Measurements from ENCODE around the gene PEX13. TPM values are rescaled to one million over a fixed set of nuclear protein-coding genes. Genes with fewer than 3 reads are reported as not detected.

Gene PEX13
- total RNA-seq, 1 experiment from 2014 or later: 32.0 TPM

GRCh38 chr2:61085883-61086282 is 68.4 kb downstream of the PEX13 start:
- Mint-ChIP-seq H3K27me3 (ENCODE audit: unreplicated experiment) (no peaks in the 10 kb centered on the region), H3K9me3 (ENCODE audit: low read depth, unreplicated experiment) (no peaks in the 10 kb centered on the region), H3K4me1 (ENCODE audit: low read depth, unreplicated experiment) (no peaks in the 10 kb centered on the region), H3K36me3 (ENCODE audit: insufficient read depth, unreplicated experiment) (peaks cover 4% of the 10 kb centered on the region), H3K27ac (ENCODE audit: unreplicated experiment) (no peak overlapping the region), H3K4me3 (ENCODE audit: low read depth, unreplicated experiment) (no peak overlapping the region)
- no TSS peak for BruUV-seq (replicated peaks)
- no peak for DNase-seq
- CTCF ChIA-PET: no interaction called here
- TF ChIP-seq, protein P1, sequence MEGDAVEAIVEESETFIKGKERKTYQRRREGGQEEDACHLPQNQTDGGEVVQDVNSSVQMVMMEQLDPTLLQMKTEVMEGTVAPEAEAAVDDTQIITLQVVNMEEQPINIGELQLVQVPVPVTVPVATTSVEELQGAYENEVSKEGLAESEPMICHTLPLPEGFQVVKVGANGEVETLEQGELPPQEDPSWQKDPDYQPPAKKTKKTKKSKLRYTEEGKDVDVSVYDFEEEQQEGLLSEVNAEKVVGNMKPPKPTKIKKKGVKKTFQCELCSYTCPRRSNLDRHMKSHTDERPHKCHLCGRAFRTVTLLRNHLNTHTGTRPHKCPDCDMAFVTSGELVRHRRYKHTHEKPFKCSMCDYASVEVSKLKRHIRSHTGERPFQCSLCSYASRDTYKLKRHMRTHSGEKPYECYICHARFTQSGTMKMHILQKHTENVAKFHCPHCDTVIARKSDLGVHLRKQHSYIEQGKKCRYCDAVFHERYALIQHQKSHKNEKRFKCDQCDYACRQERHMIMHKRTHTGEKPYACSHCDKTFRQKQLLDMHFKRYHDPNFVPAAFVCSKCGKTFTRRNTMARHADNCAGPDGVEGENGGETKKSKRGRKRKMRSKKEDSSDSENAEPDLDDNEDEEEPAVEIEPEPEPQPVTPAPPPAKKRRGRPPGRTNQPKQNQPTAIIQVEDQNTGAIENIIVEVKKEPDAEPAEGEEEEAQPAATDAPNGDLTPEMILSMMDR (IDR thresholded peaks at IDR 0.05; ENCODE audit: unreplicated experiment): no peak
- intact Hi-C loops (cut with micrococcal nuclease; ENCODE audit: unreplicated experiment): no loop called here

GRCh38 chr2:61089797-61090196 is 72.3 kb downstream of the PEX13 start:
- H3K9me3 Mint-ChIP-seq (ENCODE audit: low read depth, unreplicated experiment): no peaks in the 10 kb centered on the region
- no peak overlapping the region for H3K4me3 Mint-ChIP-seq (ENCODE audit: low read depth, unreplicated experiment)
- peaks cover 4% of the 10 kb centered on the region for H3K36me3 Mint-ChIP-seq (ENCODE audit: insufficient read depth, unreplicated experiment)
- BruUV-seq (replicated peaks): no TSS peak
- TF ChIP-seq, protein P1 (IDR thresholded peaks at IDR 0.05; ENCODE audit: unreplicated experiment): no peak
- H3K4me1 Mint-ChIP-seq (ENCODE audit: low read depth, unreplicated experiment): no peaks in the 10 kb centered on the region
- intact Hi-C loops (cut with micrococcal nuclease; ENCODE audit: unreplicated experiment): no loop called here
- no peak overlapping the region for H3K27ac Mint-ChIP-seq (ENCODE audit: unreplicated experiment)
- DNase-seq: no peak
- no peaks in the 10 kb centered on the region for H3K27me3 Mint-ChIP-seq (ENCODE audit: unreplicated experiment)
- CTCF ChIA-PET: no interaction called here

DNA sequence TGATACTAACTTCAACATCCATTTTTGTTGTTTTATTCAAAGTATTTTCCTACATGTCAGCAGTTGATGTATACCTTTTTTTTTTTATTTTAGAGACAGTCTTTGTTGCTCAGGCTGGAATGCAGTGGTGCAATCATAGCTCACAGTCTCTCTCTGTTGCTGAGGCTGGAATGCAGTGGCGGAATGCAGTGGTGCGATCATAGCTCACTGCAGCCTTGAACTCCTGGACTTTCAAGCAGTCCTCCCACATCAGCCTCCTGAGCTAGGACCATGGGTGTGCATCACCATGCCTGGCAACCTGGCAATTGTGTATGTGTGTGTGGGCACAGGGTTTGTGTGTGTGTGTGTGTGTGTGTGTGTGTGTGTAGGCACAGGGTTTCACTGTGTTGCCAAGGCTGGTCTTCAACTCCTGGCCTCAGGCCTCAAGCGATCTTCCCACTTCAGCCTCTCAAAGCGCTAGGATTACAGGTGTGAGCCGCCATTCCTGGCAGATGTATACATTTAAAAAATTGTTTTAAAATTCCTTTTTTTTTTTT is 72.9 kb downstream of the PEX13 start:
- no peak overlapping the region for H3K27ac Mint-ChIP-seq (ENCODE audit: unreplicated experiment)

GRCh38 chr2:61091485-61091884 is 74.0 kb downstream of the PEX13 start:
- no peak for DNase-seq

More for the DNA sequence above, 72.9 kb downstream of the PEX13 start:
- intact Hi-C loops (cut with micrococcal nuclease; ENCODE audit: unreplicated experiment): no loop called here
- no TSS peak for BruUV-seq (replicated peaks)
- Mint-ChIP-seq H3K27me3 (ENCODE audit: unreplicated experiment) (no peaks in the 10 kb centered on the region), H3K4me1 (ENCODE audit: low read depth, unreplicated experiment) (no peaks in the 10 kb centered on the region), H3K4me3 (ENCODE audit: low read depth, unreplicated experiment) (no peak overlapping the region), H3K36me3 (ENCODE audit: insufficient read depth, unreplicated experiment) (peaks cover 4% of the 10 kb centered on the region), H3K9me3 (ENCODE audit: low read depth, unreplicated experiment) (no peaks in the 10 kb centered on the region)
- TF ChIP-seq, protein P1 (IDR thresholded peaks at IDR 0.05; ENCODE audit: unreplicated experiment): no peak
- no peak for DNase-seq
- CTCF ChIA-PET: interaction anchor here (0.7 kb wide), 1 partner anchor 266 kb away, joined by 3 read pairs; no protein-coding TSS in a partner anchor

More at GRCh38 chr2:61091485-61091884, 74.0 kb downstream of the PEX13 start:
- Mint-ChIP-seq H3K9me3 (ENCODE audit: low read depth, unreplicated experiment) (no peaks in the 10 kb centered on the region), H3K27ac (ENCODE audit: unreplicated experiment) (no peak overlapping the region), H3K4me3 (ENCODE audit: low read depth, unreplicated experiment) (no peak overlapping the region), H3K36me3 (ENCODE audit: insufficient read depth, unreplicated experiment) (peaks cover 4% of the 10 kb centered on the region), H3K27me3 (ENCODE audit: unreplicated experiment) (no peaks in the 10 kb centered on the region), H3K4me1 (ENCODE audit: low read depth, unreplicated experiment) (no peaks in the 10 kb centered on the region)
- TF ChIP-seq, protein P1 (IDR thresholded peaks at IDR 0.05; ENCODE audit: unreplicated experiment): no peak
- BruUV-seq (replicated peaks): no TSS peak
- intact Hi-C loops (cut with micrococcal nuclease; ENCODE audit: unreplicated experiment): no loop called here
- CTCF ChIA-PET: interaction anchor here (0.6 to 1.0 kb wide), 3 partner anchors 20 to 1395 kb away, joined by 3 read pairs; no protein-coding TSS in a partner anchor
